CD4-positive, alpha-beta T cell treated with Interleukin-1 beta for 1 hour (primary cell): ENCODE measurements around the gene OR2D3.
"Not testable (repeated sequence)": the region's sequence is repeated elsewhere in the genome, so short reads cannot be mapped to it uniquely, and the experiment has no call there.

Experiments used
- DNase-seq, 2 donors: peaks; one replicate each; pipeline ENCODE4 v3.0.0-alpha.2; 2020 to 2022

OR2D3 gene

DNA sequence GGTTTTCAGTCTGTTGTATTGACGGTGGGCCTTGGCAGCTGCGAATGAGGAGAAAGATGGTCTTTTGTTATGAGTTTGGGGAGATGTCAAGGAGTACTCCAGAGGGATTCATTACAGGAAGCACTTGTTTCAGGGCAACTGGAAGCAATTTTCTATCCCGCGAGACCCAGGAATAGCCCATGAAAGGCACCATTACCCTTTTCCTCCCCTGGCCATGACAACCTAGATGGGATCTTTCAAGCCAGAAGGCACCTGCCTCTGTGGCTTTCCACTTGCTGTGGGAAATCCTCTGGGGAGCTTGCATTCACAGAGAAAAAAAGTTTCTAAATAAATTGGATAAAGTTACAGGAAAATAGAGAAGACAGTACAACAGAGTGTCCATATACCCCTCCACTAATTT, 8.1 kb downstream of the OR2D3 start:
- DNase-seq, result no peak

DNA sequence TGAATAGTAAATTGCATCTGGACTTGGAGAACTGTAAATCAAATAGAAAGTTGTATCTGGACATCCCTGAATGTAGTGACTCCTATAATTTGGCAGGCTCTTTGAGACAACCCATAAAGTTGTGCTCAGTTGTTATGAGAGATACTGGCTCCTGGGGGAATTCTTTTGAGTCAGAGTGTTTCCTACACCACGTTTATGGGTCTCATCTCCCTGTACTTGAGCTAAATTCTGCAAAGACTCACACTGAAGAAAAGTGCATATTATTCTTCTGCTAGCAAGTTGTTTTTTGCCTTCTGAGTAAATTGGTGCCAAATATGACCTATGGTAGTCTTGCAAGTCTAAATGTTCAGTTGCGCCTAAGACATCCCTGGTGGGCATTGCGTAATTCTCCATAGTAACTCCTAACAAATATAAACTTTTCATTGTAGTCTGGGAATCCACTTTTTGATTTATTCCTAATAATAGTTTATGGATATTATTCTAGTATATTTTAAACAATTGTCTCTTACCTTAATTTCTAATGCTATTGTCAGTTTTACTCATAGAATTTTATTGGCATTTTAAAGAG, 10.4 kb downstream of the OR2D3 start:
- DNase-seq, result no peak

DNA sequence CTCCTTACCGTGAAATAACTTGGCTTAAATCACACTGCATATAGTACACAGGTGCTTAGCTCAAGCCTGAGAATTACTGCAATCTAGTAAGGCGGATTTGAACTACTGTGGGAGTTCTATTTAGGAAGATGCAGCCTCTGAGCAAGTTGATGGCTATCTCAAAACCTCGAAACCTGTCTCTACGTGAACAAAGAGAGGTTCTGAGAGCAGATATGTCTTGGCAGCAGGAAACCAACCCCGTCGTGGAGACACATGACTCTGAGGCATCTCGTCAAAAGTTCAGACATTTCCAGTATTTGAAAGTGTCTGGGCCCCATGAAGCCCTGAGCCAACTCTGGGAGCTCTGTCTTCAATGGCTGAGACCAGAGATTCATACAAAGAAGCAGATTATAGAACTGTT, 11.3 kb downstream of the OR2D3 start:
- no peak for DNase-seq

DNA sequence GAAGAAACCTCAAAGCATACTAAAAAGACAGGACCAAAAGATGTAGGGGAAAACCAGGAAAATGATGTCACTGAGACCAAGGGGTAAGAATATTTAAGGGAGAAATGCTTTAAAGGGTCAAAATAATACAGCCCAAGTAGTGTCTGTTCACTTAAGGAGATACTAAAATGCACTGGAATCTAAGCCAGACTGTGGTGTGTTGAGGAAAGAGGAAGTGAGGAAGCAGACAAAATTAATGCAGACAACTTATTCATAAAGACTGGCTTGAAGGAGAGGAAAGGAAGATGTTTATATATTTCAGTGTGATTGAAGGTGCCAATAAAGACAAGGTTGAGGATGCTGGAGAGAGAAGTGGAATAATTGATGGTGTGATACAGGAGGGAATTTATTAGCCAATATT, 21.2 kb downstream of the OR2D3 start:
- DNase-seq, result no peak

DNA sequence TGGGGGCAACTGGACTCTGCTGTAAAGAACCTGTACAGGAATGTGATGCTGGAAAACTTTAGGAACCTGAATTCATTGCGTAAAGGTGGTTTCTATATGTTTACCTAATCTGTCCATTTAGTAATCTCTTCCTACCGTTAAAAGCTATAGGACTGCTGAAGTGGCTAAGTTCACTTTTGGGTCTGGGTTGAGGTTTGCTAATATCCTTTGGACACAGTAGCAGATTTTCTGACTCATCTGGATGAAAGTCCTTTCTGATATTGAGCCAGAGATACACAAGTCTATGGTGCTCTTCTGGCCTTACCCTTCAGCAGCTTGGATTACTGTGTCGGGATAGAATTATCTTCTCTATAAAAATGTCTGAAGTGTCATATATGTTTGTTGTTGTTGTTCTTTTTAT, 22.3 kb downstream of the OR2D3 start:
- no peak for DNase-seq

DNA sequence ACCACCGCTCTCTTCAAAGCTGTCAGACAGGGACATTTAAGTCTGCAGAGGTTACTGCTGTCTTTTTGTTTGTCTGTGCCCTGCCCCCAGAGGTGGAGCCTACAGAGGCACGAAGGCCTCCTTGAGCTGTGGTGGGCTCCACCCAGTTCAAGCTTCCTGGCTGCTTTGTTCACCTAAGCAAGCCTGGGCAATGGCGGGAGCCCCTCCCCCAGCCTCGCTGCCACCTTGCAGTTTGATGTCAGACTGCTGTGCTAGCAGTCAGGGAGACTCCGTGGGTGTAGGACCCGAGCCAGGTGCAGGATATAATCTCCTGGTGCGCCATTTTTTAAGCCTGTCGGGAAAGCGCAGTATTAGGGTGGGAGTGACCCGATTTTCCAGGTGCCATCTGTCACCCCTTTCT, 33.4 kb downstream of the OR2D3 start:
- not testable (repeated sequence) for DNase-seq

DNA sequence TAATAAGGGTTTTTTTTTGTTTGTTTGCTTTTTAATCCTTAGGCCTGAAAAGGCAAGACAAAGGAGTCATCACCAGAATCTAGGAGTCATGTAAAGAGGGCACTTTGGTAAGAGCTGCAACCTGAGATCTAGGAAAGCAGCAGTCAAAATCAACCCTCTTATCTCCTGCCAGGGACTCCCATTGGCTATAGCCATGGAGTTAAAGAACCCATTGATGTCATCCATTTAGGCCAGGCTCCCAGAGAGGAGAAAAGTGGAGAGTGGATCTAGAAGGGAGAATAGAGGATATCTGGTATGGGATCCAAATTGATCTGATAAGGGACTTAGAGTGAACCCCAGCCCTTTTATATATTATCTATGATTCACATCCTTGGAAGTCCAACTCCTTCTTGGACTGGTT, 41.3 kb downstream of the OR2D3 start:
- no peak for DNase-seq

DNA sequence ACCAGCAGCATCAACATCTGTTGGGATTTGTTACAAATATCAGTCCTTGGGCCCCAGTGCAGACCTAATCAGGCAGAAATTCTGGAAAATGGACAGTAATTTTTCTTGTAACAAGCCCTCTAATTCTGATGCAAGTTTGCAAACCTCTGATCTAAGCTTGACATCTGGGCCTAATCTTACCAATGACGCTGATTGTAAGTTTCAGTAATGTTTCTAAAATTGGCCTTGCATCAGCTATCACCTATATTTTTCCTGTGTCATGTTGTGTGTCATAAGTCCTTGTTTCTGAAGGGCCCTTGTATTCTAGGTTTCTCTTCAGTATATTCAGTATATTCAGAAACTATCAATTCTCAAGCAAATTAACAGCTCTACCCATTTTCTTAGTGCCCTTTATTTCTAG, 41.9 kb downstream of the OR2D3 start:
- DNase-seq, result no peak

DNA sequence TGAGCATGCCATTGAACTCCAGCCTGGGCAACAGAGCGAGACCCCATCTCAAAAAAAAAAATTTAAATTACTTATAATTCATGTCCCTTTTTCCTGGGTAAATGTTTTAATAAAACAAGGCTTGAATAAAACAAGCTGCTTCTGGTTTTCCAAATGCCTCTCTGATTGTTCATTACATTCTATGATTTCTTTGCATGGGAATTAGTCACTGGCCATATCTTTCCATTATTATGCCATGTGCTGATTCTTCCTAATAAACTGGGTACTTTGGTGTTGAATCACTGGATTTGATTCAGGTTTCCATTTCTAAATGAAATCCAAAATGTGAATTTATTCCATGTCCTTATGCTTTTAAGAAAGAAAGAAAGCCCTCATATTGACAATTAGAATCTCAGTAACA, 48.0 kb downstream of the OR2D3 start:
- DNase-seq, result no peak

DNA sequence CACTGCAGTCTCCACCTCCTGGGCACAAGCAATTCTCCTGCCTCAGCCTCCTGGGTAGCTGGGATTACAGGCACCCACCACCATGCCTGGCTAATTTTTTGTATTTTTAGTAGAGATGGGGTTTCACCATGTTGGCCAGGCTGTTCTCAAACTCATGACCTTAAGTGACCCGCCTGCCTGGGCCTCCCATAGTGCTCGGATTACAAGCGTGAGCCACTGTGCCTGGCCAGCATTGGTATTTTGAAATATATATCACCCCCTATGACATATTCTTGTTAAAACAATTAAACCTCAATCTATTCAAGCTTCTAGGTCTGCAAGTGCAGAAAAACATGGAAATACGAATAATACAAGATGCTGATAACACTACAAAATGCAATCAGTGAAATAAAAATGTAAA, 49.1 kb downstream of the OR2D3 start:
- not testable (repeated sequence) for DNase-seq
